Stimulated activated CD8-positive, alpha-beta memory T cell treated with anti-CD3 and anti-CD28 coated beads, Interleukin-12 subunit alpha, Interleukin-12 subunit beta, amount 100 ng/mL, for 1 hour (primary cell): Measurements from ENCODE around the gene RNF168.
"Not testable (repeated sequence)": the region's sequence is repeated elsewhere in the genome, so short reads cannot be mapped to it uniquely, and the experiment has no call there.

Experiments used
- DNase-seq: peaks from one replicate; pipeline ENCODE4 v3.0.0-alpha.2; 2020; ENCODE audit warnings: low read depth

The RNF168 gene

DNA sequence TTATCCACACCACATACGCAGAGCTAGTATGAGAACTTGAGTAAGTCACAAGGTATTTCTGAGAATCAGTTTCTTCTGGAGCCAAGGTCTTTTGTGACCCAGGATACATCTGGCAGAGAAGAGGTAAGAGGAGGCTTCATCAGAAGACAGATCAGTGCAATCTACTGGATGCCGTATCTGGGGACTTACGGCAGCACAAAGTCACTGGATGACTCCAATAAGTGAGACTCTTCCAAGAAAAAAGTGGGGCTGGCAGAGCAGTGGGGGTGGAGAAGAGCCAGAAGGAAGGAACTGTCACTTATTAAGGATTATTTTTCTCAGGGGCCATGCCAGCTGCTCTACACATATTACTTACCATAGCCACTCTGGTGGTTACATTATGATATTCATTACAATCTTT, 39.8 kb downstream of the RNF168 start:
- no peak for DNase-seq

DNA sequence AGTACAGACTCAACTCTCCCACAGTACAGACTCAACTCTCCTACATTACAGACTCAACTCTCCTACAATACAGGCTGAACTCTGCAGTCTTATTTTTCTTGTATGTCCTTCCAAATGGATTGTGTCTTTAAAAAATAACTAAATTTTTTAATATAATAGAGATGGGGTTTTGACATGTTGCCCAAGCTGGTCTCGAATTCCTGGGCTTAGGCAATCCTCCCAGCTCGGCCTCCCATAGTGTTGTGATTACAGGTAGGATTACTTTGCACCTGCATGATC, 40.2 kb downstream of the RNF168 start:
- DNase-seq, result no peak

DNA sequence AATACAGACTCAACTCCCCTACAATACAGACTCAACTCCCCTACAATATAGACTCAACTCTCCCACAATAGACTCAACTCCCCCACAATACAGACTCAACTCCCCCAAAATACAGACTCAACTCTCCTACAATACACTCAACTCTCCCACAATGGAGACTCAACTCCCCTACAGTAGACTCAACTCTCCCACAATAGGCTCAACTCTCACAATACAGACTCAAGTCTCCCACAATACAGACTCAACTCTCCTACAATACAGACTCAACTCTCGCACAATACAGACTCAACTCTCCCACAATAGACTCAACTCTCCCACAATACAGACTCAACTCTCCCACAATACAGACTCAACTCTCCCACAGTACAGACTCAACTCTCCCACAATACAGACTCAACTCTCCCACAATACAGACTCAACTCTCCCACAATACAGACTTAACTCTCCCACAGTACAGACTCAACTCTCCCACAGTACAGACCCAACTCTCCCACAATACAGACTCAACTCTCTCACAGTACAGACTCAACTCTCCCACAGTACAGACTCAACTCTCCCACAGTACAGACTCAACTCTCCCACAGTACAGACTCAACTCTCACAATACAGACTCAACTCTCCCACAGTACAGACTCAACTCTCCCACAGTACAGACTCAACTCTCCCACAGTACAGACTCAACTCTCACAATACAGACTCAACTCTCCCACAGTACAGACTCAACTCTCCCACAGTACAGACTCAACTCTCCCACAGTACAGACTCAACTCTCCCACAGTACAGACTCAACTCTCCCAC, 40.7 kb downstream of the RNF168 start:
- DNase-seq, result not testable (repeated sequence)

DNA sequence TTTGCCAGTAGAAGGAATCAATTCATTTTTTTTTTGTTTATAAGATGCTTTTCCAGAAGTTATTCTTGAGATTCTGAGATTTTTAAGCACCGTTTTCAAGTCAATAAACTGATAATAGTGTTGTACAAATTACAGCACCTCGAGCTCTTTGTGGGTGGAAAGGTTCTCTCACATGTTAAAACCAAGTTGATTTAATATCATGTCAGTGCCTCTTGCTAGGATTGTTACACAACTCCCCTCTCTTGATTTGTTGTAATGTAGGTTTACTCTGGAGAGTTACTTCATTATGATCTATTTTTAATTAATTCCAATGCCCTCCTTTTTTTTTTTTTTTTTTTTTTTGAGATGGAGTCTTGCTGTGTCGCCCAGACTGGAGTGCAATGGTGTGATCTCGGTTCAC, 45.5 kb downstream of the RNF168 start:
- no peak for DNase-seq

DNA sequence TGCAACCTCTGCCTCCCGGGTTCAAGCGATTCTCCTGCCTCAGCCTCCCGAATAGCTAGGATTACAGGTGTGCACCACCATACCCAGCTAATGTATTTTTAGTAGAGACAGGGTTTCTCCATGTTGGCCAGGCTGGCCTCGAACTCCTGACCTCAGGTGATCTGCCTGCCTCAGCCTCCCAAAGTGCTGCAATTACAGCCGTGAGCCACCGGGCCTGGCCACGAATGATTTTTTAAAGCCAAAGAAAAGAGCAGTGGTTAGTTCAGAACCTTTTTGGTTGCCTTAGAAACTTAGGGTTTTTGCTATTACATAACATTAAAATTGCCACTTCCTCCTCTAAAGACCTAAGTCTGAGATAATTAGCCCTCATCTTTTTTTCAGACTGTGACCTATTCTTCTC, 46.1 kb downstream of the RNF168 start:
- DNase-seq, result not testable (repeated sequence)

DNA sequence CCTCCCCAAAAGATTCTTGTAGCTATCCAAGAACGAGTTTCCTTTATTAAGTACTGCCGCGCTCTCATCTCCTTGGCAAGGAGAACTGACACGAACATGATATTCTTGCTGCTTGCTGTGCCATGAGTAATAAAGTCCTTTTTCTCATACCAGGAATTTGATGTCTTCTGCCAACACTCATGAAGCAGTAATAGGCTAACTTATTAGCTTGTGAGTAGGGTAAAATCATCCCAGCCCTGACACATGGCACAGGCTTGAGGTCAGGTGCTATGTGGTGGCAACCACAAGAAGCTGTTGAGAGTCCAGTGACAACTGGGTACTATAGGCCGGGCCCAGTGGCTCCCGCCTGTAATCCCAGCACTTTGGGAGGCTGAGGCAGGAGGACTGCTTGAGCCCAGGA, 48.6 kb downstream of the RNF168 start:
- no peak for DNase-seq

DNA sequence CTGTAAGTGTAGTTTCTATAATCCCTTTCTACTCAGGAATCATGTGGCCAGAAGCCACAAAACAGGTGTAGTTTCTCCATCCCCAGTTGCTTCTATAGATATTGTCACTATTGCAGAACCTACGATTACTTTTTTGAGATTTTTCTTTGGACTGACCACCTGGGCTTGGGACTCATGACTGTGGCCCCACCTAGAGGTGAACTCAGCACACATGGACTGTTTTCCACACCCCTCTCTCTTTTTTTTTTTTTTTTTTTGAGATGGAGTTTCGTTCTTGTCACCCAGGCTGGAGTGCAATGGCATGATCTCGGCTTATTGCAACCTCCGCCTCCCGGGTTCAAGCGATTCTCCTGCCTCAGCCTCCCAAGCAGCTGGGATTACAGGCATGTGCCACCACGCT, 58.2 kb downstream of the RNF168 start:
- not testable (repeated sequence) for DNase-seq

DNA sequence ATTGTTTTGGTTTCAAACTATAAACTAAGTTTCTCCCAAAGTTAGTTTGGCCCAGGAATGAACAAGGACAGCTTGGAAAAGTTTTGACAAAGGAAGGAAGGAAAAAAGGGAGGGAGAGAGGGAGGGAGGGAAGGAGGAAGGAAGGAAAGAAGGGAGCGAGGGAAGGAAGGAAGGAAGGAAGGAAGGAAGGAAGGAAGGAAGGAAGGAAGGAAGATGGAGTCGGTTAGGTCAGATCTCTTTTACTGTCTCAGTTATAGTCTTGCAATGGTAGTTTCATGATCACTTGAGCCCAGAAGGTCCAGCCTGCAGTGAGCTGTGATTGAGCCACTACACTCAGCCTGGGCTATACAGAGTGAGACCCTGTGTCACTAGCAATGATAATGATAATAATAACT, 59.1 kb downstream of the RNF168 start:
- DNase-seq, result no peak

DNA sequence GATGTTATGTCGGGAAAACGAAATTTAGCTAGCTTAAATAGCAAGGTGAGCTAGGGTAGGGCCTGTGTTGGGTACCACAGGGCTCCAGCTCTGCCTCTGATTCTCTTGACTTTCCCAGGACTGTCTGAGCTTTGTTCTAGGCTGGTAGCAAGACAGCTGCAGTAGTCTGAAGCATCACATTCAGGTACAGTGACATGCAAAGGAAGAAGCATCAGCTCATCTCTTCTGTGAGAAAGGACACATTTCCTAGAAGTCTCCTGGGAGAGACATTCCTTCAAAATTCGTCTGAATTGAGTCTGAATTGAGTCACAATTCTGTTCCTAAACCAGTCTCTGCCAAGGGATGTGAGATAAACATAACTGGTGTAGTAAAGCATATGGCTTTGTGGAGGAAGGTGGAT, 62.9 kb downstream of the RNF168 start:
- DNase-seq, result no peak

DNA sequence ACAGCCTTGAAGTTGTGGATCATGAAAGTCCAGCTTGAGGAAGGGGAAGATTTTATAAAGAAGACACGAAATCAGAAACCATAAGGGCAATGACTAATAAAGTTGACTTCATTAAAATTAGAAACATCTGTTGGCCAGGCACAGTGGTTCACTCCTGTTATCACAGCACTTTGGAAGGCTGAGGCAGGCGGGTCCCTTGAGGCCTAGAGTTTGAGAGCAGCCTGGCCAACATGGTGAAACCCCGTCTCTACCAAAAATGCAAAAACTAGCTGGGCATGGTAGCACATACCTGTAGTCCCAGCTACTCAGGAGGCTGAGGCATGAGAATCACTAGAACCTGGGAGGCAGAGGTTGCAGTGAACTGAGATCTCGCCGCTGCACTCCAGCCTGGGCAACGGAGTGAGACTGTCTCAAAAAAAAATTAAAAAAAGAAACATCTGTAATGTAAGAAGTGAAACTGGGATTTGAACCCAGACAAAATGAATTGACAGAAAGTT, 63.5 kb downstream of the RNF168 start:
- DNase-seq, result no peak

DNA sequence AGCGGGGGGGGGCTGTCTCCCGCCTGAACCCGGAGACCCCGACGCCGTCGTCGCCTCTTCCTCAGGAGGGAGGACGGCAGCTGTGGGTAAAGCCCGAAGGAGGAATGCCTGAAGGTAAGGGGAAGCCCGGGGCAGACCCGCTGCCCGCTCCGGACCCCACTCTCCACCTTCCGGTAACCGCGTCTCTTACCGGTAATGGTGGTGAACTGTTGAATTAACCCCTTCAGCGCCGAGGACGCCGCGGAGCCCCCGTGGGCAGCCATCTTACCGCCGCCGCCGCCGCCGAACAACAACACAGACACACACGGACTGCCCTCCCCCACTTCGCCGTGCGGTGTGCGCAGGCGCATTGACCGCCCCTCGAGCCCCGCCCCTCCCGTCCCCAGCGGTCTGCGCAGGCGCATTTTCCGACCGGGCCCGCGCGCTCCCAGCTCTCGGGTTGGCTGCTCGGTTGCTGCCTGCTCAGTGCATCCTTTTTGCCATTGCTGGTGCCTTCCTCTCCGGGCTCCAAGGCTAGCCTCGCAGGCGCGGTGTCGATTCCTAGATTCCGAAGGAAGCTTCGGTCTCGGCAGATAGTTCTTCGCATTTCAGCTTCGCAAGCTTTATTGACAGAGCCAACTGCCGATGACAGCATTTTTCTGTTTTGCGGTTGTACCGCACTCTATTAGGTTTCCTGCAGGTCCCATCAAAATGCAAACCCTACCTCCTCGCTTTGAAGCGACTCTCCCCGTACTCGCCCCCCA, 71.3 kb downstream of the RNF168 start, which contains the start of gene UBXN7:
TSS of gene UBXN7 (minus strand) at position 291 of the 743 bp plus-strand sequence. CDS start at position 263, 28 bp downstream.
- peak; percentile 96 for DNase-seq

DNA sequence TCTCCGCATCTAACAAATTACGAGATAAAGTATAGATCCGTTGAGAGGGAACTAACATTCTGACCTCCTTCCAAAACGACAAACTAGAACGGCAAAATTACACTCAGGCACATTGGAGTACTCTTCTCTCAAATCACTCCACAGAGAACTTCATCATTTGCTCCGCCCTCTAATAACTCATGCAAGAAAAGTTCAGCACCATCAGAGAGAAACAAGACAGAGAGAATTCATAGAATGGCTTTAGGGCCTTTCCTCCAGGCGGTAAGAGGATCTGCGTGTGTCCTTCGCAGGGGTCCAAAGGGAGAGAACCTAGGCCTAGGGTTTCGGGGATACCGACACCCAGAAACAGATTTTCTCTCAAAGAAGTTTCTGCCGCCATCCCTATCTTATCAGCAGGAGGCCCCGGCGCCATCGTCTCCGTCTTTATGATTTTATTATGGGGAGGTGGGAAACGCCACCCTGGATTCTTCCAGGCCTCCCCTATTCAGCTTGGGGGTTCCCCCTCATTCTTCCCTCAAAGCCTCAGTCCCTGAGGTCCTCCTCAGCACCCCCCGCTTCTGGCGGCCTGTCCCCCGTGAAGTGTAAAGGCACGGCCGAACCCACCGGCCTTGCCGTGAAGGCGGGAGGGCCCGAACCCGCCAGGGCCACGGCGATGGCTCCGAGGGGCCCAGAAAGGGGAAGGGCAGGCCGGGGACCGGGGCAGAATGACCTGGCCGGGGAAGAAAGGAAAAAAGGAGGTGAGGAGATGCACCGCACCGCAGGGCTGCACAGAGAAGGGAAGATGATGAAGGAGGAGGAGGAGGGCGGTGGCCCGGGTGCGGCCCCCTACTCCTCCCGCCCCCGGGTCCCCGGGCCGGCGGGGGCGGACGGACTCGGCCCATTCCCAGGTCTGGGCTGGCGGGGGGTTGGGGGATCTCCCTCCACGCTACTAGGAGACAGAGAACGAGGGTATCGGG, 72.1 kb downstream of the RNF168 start:
- no peak for DNase-seq

DNA sequence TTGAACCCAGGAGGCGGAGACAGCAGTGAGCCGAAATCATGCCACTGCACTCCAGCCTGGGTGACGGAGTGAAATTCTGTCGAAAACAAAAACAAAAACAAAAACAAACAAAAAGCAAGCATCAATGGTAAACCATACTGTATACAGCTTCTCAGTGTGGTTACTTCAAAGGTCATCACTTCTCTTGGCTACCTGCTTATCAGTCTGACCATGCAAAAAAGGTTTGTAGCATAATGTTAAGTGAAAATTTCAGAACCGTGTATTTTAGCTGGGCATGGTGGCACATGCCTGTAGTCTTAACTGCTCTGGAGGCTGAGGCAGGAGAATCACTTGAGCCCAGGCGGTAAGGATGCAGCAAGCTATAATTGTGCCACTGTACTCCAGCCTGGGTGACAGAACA, 75.5 kb downstream of the RNF168 start:
- no peak for DNase-seq

DNA sequence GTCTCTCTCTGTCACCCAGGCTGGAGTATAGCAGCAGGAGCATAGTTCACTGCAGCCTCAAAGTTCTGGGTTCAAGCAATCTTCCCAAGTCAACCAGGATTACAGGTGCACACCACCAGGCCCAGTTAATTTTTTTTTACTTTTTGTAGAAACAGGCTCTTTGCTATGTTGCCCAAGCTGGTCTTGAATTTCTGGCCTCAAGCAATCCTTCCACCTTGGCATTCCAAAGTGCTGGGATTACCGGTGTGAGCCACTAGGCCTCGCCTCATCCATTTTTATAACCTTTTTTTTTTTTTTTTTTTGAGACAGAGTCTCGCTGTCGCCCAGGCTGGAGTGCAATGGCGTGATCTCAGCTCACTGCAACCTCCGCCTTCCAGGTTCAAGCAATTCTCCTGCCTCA, 79.1 kb downstream of the RNF168 start:
- not testable (repeated sequence) for DNase-seq

DNA sequence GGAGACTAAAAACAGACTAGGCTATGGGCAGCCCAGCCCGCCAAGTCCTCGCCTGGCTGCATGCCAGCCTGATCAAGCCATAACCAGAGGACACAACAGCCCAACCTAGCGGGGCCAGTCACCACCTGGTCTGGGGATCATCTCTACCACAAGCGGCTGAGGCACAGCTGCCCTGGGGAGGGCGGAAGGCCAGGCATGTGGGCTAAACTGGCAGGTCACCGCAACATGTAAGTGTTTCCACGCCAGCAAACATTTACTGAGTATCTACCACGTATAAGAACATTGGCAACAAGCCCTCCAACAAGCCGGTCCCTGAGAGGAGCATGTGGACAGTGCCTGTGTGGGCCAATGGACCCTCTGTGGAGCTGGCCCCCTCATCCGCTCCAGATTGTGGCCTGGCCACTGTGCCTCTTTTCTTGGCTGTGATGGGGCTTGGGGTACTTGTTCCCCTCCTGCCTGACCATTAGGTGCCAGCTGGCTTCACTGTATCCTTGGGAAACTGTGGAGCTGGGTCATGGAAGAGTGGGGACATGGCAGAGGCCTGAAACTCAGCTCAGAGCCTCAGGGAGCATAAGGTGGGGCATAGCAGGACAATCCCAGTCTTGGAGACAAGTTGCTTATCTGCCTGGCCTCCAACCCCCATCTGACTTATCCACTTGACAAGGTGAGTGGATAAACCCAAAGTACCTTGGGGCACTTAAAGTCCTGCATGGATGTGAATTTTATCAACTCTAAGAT, 80.4 kb downstream of the RNF168 start:
- no peak for DNase-seq

DNA sequence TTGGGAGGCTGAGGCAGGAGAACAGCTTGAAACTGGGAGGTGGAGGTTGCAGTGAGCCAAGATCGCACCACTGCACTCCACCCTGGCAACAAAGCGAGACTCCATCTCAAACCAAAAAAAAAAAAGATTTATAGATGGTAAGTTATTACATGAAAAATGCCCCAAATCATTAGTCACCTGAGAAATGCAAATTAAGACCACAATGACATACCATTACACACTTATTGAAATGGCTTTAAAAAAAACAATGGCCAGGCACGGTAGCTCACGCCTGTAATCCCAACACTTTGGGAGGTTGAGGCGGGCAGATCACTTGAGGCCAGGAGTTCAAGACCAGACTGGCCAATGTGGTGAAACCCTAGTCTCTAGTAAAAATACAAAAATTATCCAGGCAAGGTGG, 81.9 kb downstream of the RNF168 start:
- DNase-seq, result not testable (repeated sequence)

DNA sequence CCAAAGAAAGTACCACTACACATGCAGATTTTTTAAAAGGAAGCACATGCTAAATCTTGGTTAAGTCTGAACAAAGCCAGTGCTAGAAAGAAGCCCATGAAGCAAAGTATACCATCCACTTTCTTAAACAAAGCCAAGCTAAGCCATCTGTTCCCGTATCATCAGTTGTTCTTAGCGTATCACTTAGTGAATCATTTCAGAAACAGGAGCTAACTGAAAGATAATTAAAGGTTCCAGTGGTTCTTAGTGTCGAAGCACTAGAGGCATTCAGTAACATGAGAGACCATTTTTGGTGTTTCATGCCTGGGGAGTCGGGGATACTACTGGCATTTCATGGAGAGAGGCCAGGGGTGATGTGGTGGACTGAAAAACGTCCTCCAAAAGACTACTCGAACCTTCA, 84.2 kb downstream of the RNF168 start:
- no peak for DNase-seq
